HepG2 (cell line): Measurements from ENCODE around the gene TRPM5. TPM values are rescaled to one million over a fixed set of nuclear protein-coding genes. Genes with fewer than 3 reads are reported as not detected.

Experiments
- ATAC-seq: fragments of 200-7000 bp; cut with Tn5 transposase; 3 replicates; pipeline ENCODE4 v1.9.1; 2020; ENCODE audit warnings: mild to moderate bottlenecking, moderate library complexity
- BruUV-seq: library from RNA; stranded (reverse); fragments of 400-500 nt; replicated peaks from 2 replicates; lab custom pipeline; 2021; lab: Mats Ljungman, UMichigan
- CTCF ChIA-PET: fragments of 300-600 bp; formaldehyde crosslinking; extraction: SDS; loops from one replicate; lab custom pipeline; 2021; ENCODE audit warnings: low total read pairs, inconsistent platforms, low intra/inter-chr PET ratio; lab: Yijun Ruan, JAX
- POLR2A ChIA-PET: fragments of 350-600 bp; sonication (Branson Sonifier 250); formaldehyde crosslinking; loops from one replicate; lab custom pipeline; 2020; ENCODE audit warnings: antibody characterized with exemption, inconsistent platforms; lab: Yijun Ruan, JAX
- DNase-seq: peaks from one replicate; pipeline ENCODE4 v3.0.0-alpha.2; 2015; ENCODE audit warnings: low spot score
- FAIRE-seq: peaks from 3 replicates; lab custom pipeline; 2011; peaks lifted over from hg19 to GRCh38; lab: Jason Lieb, UNC
- H2AFZ ChIP-seq: one replicate; pipeline ENCODE4 v1.6.1; 2011; ENCODE audit warnings: low read length, inconsistent platforms
- H3K27ac ChIP-seq: fragments of 300-600 bp; 3 replicates; pipeline ENCODE4 v1.8.0; 2011; ENCODE audit warnings: mixed run types, mild to moderate bottlenecking, mixed read lengths, low read length, inconsistent platforms; ENCODE audit not compliant: insufficient read depth; ENCODE audit errors: extremely low read length
- H3K27me3 ChIP-seq, 2 experiments: fragments of 200-600 bp in 1 of 2; 2 replicates in 1 of 2; 3 replicates in 1 of 2; pipeline versions ENCODE4 v1.6.0 to v1.8.0; 2011; ENCODE audit warnings: low read length in 2 of 2, mild to moderate bottlenecking in 2 of 2, moderate library complexity in 2 of 2, inconsistent platforms in 1 of 2; ENCODE audit not compliant: insufficient read depth in 2 of 2, control insufficient read depth in 1 of 2
- H3K36me3 ChIP-seq, 2 experiments: fragments of 200-600 bp in 1 of 2; replicated peaks in 1 of 2; 2 replicates in 1 of 2; 3 replicates in 1 of 2; pipeline versions ENCODE4 v1.5.1 to v1.8.0; 2011; ENCODE audit warnings: low read length in 2 of 2, inconsistent platforms in 1 of 2; ENCODE audit not compliant: insufficient read depth in 2 of 2, control insufficient read depth in 1 of 2
- H3K4me1 ChIP-seq: 2 replicates; pipeline ENCODE4 v1.5.1; 2012; ENCODE audit warnings: low read length, inconsistent platforms; ENCODE audit not compliant: insufficient read depth
- H3K4me2 ChIP-seq: 2 replicates; pipeline ENCODE4 v1.6.0; 2011; ENCODE audit warnings: low read depth, low read length, inconsistent platforms
- H3K4me3 ChIP-seq, 3 experiments: fragments of 200-600 bp in 1 of 3; sonication (generic), shearing (Covaris generic) in 1 of 3; replicated peaks in 1 of 3; 2 replicates each; pipeline ENCODE4 v1.5.1; 2011 to 2016; ENCODE audit warnings: low read length in 3 of 3, inconsistent platforms in 2 of 3, low read depth in 2 of 3, mild to moderate bottlenecking in 2 of 3, control low read depth in 1 of 3, mixed read lengths in 1 of 3; ENCODE audit not compliant: insufficient read depth in 1 of 3
- H3K79me2 ChIP-seq: one replicate; pipeline ENCODE4 v1.6.1; 2011; ENCODE audit warnings: low read length, inconsistent platforms; ENCODE audit not compliant: insufficient read depth
- H3K9ac ChIP-seq: 2 replicates; pipeline ENCODE4 v1.6.0; 2011; ENCODE audit warnings: mild to moderate bottlenecking, low read depth, low read length, inconsistent platforms; ENCODE audit not compliant: insufficient read depth
- H3K9me3 ChIP-seq: 2 replicates; pipeline ENCODE4 v1.5.1; 2012; ENCODE audit warnings: mild to moderate bottlenecking, low read length
- H4K20me1 ChIP-seq: 2 replicates; pipeline ENCODE4 v1.6.0; 2011; ENCODE audit warnings: inconsistent platforms, mild to moderate bottlenecking, low read length, moderate library complexity; ENCODE audit not compliant: insufficient read depth
- ATF4 ChIP-seq, 2 experiments: fragments of 450-650 bp in 1 of 2; sonication (generic) in 1 of 2; formaldehyde crosslinking; IDR thresholded peaks; 2 replicates each; pipeline versions ENCODE4 v1.5.0 to v1.8.0; 2020 to 2022; ENCODE audit warnings: mild to moderate bottlenecking in 1 of 2, missing genetic modification reagents in 1 of 2
- CCDC6 ChIP-seq: sonication (generic); formaldehyde crosslinking; IDR thresholded peaks from 2 replicates; pipeline ENCODE4 v1.8.1; 2022; ENCODE audit warnings: mild to moderate bottlenecking, missing genetic modification reagents, moderate library complexity
- DDIT3 ChIP-seq: sonication (generic); formaldehyde crosslinking; IDR thresholded peaks from 2 replicates; pipeline ENCODE4 v1.4.0; 2020; ENCODE audit warnings: mild to moderate bottlenecking, missing genetic modification reagents
- GZF1 ChIP-seq: sonication (generic); formaldehyde crosslinking; IDR thresholded peaks from 2 replicates; pipeline ENCODE4 v1.5.1; 2020; ENCODE audit warnings: mild to moderate bottlenecking, missing genetic modification reagents
- HMGA1 ChIP-seq: sonication (generic); formaldehyde crosslinking; conservative IDR thresholded peaks from 2 replicates; pipeline ENCODE4 v1.4.0; 2020; ENCODE audit warnings: missing genetic modification reagents
- MATR3 ChIP-seq: sonication (generic); formaldehyde crosslinking; IDR thresholded peaks from 2 replicates; pipeline ENCODE4 v1.4.0; 2020; ENCODE audit warnings: missing genetic modification reagents
- NFKBIZ ChIP-seq: IDR thresholded peaks from 2 replicates; pipeline ENCODE4 v1.6.1; 2018; ENCODE audit warnings: missing genetic modification reagents, missing compliant biosample characterization
- SPEN ChIP-seq: sonication (generic); formaldehyde crosslinking; IDR thresholded peaks from 2 replicates; pipeline ENCODE4 v1.5.1; 2020; ENCODE audit warnings: low read depth, mild to moderate bottlenecking, missing genetic modification reagents
- SRSF1 ChIP-seq: fragments of 200-400 bp; formaldehyde crosslinking; optimal IDR thresholded peaks from 2 replicates; pipeline ENCODE3; 2017; ENCODE audit warnings: mild to moderate bottlenecking, low read depth, low read length, moderate library complexity
- XRCC5 ChIP-seq: fragments of 200-400 bp; formaldehyde crosslinking; optimal IDR thresholded peaks from 2 replicates; pipeline ENCODE3; 2017; ENCODE audit warnings: mild to moderate bottlenecking, low read length
- ZC3H13 ChIP-seq: sonication (generic); formaldehyde crosslinking; IDR thresholded peaks from 2 replicates; pipeline ENCODE4 v1.8.1; 2023; ENCODE audit warnings: mild to moderate bottlenecking, missing genetic modification reagents, moderate library complexity
- ZKSCAN1 ChIP-seq: fragments of 150-350 bp; IDR thresholded peaks from 2 replicates; pipeline ENCODE4 v1.6.1; 2014; ENCODE audit warnings: low read length
- ZNF431 ChIP-seq: sonication (generic); formaldehyde crosslinking; IDR thresholded peaks from 2 replicates; pipeline ENCODE4 v1.9.0; 2022; ENCODE audit warnings: missing genetic modification reagents, low read depth, mild to moderate bottlenecking, borderline replicate concordance
- ZNF567 ChIP-seq: sonication (generic); formaldehyde crosslinking; IDR thresholded peaks from 2 replicates; pipeline ENCODE4 v1.8.1; 2023; ENCODE audit warnings: mild to moderate bottlenecking, missing genetic modification reagents, borderline replicate concordance
- ZNF674 ChIP-seq: sonication (generic); formaldehyde crosslinking; IDR thresholded peaks from 2 replicates; pipeline ENCODE4 v1.5.0; 2020; ENCODE audit warnings: low read depth, mild to moderate bottlenecking, missing genetic modification reagents
- WGBS: methylation state at CpG from one replicate; pipeline ENCODE4 v1.1.6; 2017; ENCODE audit warnings: low lambda C conversion rate; 5-methylcytosine and 5-hydroxymethylcytosine counted together
- in situ Hi-C: cut with HindIII; loops from 2 replicates; pipeline ENCODE4 v1.10.0; 2017; ENCODE audit warnings: low pct_unique_long_range_greater_than_20kb; ENCODE audit not compliant: extremely low pct_ligation_motif_present
- intact Hi-C: fragments of 100-400 bp; cut with micrococcal nuclease; formaldehyde crosslinking; loops from one replicate; pipeline ENCODE4 v1.10.0; 2022; ENCODE audit not compliant: unreplicated experiment
- polyA plus RNA-seq, 8 experiments: library from polyadenylated mRNA; depleted of rRNA in 3 of 8; stranded (reverse) in 7 of 8; unstranded in 1 of 8; fragments of >200 nt; fragmentation: Illumina TruSeq in 4 of 8; extraction: Trizol in 4 of 8; gene quantifications; 2 replicates each; pipeline versions ENCODE4 v1.2.1 to v1.2.3, GENCODE V29; 2011 to 2016; ENCODE audit warnings: low read depth in 4 of 8, missing spikeins in 1 of 8, mixed read lengths in 1 of 8; ENCODE audit not compliant: insufficient read depth in 1 of 8
- total RNA-seq, 5 experiments: library from RNA; depleted of rRNA; stranded (reverse); fragments of >200 nt; fragmentation: Illumina TruSeq; extraction: Trizol; gene quantifications; 2 replicates each; pipeline ENCODE4 v1.2.3, GENCODE V29; 2016; ENCODE audit warnings: low read depth in 1 of 5

The TRPM5 gene
- total and polyA plus RNA-seq, 2 of the 13 experiments (the other 11 are each of a cell fraction or from before 2014, with no cell fraction given), result 0.12 TPM; not detected in 1

GRCh38 chr11:2447951-2448650 lies 3.8 kb upstream of the TRPM5 start:
- no peak overlapping the region for H3K4me2 ChIP-seq
- no peaks in the 10 kb centered on the region for H3K4me1 ChIP-seq
- ATAC-seq, result no peak
- H2AFZ ChIP-seq, result no peak overlapping the region
- no peak overlapping the region for H3K4me3 ChIP-seq
- no peaks in the 10 kb centered on the region for H3K9me3 ChIP-seq
- no peak overlapping the region for H3K9ac ChIP-seq
- ChIA-PET POLR2A (no interaction called here), CTCF (no interaction called here)
- in situ Hi-C loops, result no loop called here
- no peaks in the 10 kb centered on the region for H3K36me3 ChIP-seq
- 0% methylated on average over 3 of the region's 10 CpGs for WGBS
- no TSS peak for BruUV-seq
- no peak for DNase-seq
- FAIRE-seq, result no peak
- no peak overlapping the region for H3K27ac ChIP-seq
- no peak for TF ChIP-seq ZNF567 (CRISPR knock-in tag)
- TF ChIP-seq CCDC6 (CRISPR knock-in tag), result no peak
- no peak for TF ChIP-seq XRCC5
- no peak for TF ChIP-seq NFKBIZ (CRISPR knock-in tag)
- no peak for TF ChIP-seq ZNF674 (CRISPR knock-in tag)
- TF ChIP-seq ZC3H13 (CRISPR knock-in tag), result no peak
- no peak for TF ChIP-seq SRSF1
- TF ChIP-seq SPEN (CRISPR knock-in tag), result no peak
- no peak for TF ChIP-seq DDIT3 (CRISPR knock-in tag)
- no peak for TF ChIP-seq ATF4 (CRISPR knock-in tag; IDR thresholded peaks at IDR 0.05)
- no peak for TF ChIP-seq GZF1
- no peak for TF ChIP-seq ZKSCAN1
- TF ChIP-seq MATR3 (CRISPR knock-in tag), result no peak
- TF ChIP-seq ZNF431, result no peak
- no peak for TF ChIP-seq HMGA1
- TF ChIP-seq, all 625 proteins: peak for 0
- no peaks in the 10 kb centered on the region for H4K20me1 ChIP-seq
- peaks cover 28 to 88% of the 10 kb centered on the region in 2 experiments for H3K27me3 ChIP-seq
- H3K79me2 ChIP-seq, result no peaks in the 10 kb centered on the region
- intact Hi-C loops, result no loop called here
